Measurements from ENCODE around the gene AKAP12.

AKAP12 gene

DNA sequence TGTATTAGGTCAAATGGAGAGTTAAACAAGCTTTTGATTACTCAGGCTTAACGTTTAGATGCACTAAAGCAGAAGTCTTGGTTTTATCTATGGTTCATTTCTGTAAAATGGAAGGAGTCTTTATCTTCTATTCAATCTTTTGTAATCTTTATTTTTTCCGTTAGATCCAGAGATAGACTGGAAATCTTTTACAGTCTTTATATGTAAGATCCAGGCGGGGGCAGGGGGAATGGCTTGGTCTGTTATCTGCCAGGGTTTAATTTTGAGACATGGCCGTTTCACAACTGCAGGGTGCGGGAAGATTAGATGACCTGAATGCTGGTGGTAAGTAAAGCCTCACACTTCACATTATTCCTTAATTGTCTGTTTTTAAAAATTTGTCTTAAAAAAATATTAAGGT lies 3.7 kb downstream of the AKAP12 start:
- Histone ChIP-seq H3K27me3 (ENCODE audit: control insufficient read depth, low read length) (peaks cover 37% of the 10 kb centered on the region), H3K36me3 (ENCODE audit: control insufficient read depth, low read length) (no peaks in the 10 kb centered on the region), H3F3A (ENCODE audit: control insufficient read depth, insufficient read depth) (no peaks in the 10 kb centered on the region), H3K4me2 (ENCODE audit: low read length) (no peak overlapping the region), H3K4me1 (ENCODE audit: control insufficient read depth, low read length) (no peaks in the 10 kb centered on the region), H4K20me1 (ENCODE audit: control insufficient read depth, insufficient read depth, low read depth, low read length) (no peaks in the 10 kb centered on the region), H3K79me2 (ENCODE audit: control insufficient read depth, low read length) (no peaks in the 10 kb centered on the region), H3K27ac (ENCODE audit: low read depth, low read length) (no peak overlapping the region), H3K9me2 (replicated peaks; ENCODE audit: control insufficient read depth, low read length) (no peaks in the 10 kb centered on the region), H3K9me3 (ENCODE audit: control insufficient read depth, insufficient read depth, low read length) (no peaks in the 10 kb centered on the region), H3K4me3 (ENCODE audit: low read length) (no peak overlapping the region)
- TF ChIP-seq, protein P1, sequence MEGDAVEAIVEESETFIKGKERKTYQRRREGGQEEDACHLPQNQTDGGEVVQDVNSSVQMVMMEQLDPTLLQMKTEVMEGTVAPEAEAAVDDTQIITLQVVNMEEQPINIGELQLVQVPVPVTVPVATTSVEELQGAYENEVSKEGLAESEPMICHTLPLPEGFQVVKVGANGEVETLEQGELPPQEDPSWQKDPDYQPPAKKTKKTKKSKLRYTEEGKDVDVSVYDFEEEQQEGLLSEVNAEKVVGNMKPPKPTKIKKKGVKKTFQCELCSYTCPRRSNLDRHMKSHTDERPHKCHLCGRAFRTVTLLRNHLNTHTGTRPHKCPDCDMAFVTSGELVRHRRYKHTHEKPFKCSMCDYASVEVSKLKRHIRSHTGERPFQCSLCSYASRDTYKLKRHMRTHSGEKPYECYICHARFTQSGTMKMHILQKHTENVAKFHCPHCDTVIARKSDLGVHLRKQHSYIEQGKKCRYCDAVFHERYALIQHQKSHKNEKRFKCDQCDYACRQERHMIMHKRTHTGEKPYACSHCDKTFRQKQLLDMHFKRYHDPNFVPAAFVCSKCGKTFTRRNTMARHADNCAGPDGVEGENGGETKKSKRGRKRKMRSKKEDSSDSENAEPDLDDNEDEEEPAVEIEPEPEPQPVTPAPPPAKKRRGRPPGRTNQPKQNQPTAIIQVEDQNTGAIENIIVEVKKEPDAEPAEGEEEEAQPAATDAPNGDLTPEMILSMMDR (IDR thresholded peaks at IDR 0.05; ENCODE audit: low read depth, low read length, poor library complexity, severe bottlenecking): no peak
- no peak for TF ChIP-seq EZH2phosphoT487 (IDR thresholded peaks at IDR 0.05; ENCODE audit: borderline replicate concordance, low read length)

DNA sequence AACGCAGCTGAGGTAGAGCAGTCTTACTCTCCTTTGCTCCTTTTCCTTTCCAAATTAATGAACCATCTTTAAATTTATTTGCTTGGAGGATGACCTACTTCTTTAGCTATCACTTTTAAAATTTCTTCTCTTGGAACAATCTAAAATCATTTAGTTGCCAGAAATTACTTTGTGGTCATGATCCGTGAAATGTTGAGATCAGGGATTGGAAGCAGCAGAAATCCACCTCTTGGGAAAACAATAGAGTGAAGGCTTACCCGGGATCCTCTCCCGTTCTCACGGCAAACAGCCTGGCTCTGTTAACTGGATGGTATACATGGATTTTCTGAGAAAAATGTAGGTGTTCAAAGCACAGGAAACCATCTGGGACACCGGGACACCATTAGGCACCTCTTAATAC lies 7.7 kb downstream of the AKAP12 start:
- TF ChIP-seq, protein P1 (IDR thresholded peaks at IDR 0.05; ENCODE audit: low read depth, low read length, poor library complexity, severe bottlenecking): no peak
- TF ChIP-seq EZH2phosphoT487 (IDR thresholded peaks at IDR 0.05; ENCODE audit: borderline replicate concordance, low read length): no peak
- H3K4me2 ChIP-seq (ENCODE audit: low read length): no peak overlapping the region

DNA sequence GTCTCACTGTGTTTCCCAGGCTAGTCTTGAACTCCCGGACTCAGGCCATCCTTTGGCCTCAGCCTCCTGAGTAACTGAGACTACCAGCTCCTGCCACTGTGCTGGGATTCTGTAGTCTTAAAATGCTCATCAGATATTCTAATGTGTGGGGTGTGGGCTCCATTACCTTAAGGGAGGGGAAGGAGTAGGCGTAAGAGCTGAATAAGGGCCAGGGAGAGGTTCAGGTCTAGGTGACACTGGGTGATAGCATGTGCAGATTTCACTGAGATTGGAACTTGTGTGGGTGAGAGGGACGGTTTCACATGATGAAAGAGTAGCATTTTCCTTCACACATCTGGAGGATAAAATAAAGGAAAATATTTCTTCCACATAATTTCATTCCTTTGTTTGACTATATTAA lies 8.5 kb downstream of the AKAP12 start:
- Histone ChIP-seq H3K9me3 (ENCODE audit: control insufficient read depth, insufficient read depth, low read length) (no peaks in the 10 kb centered on the region), H3K4me3 (ENCODE audit: low read length) (no peak overlapping the region), H3K4me1 (ENCODE audit: control insufficient read depth, low read length) (no peaks in the 10 kb centered on the region), H3F3A (ENCODE audit: control insufficient read depth, insufficient read depth) (no peaks in the 10 kb centered on the region), H3K9me2 (replicated peaks; ENCODE audit: control insufficient read depth, low read length) (no peaks in the 10 kb centered on the region), H3K79me2 (ENCODE audit: control insufficient read depth, low read length) (no peaks in the 10 kb centered on the region), H3K36me3 (ENCODE audit: control insufficient read depth, low read length) (no peaks in the 10 kb centered on the region), H3K27me3 (ENCODE audit: control insufficient read depth, low read length) (peaks cover 3% of the 10 kb centered on the region; the same call in 1 of the 2 replicates), H3K27ac (ENCODE audit: low read depth, low read length) (no peak overlapping the region), H3K4me2 (ENCODE audit: low read length) (no peak overlapping the region), H4K20me1 (ENCODE audit: control insufficient read depth, insufficient read depth, low read depth, low read length) (no peaks in the 10 kb centered on the region)
- TF ChIP-seq EZH2phosphoT487 (IDR thresholded peaks at IDR 0.05; ENCODE audit: borderline replicate concordance, low read length): no peak
- TF ChIP-seq, protein P1 (IDR thresholded peaks at IDR 0.05; ENCODE audit: low read depth, low read length, poor library complexity, severe bottlenecking): no peak

More for the DNA sequence above, 7.7 kb downstream of the AKAP12 start:
- Histone ChIP-seq H3K4me1 (ENCODE audit: control insufficient read depth, low read length) (no peaks in the 10 kb centered on the region), H3K27ac (ENCODE audit: low read depth, low read length) (no peak overlapping the region), H3K4me3 (ENCODE audit: low read length) (no peak overlapping the region), H3K79me2 (ENCODE audit: control insufficient read depth, low read length) (no peaks in the 10 kb centered on the region), H3K36me3 (ENCODE audit: control insufficient read depth, low read length) (no peaks in the 10 kb centered on the region), H3F3A (ENCODE audit: control insufficient read depth, insufficient read depth) (no peaks in the 10 kb centered on the region), H3K9me2 (replicated peaks; ENCODE audit: control insufficient read depth, low read length) (no peaks in the 10 kb centered on the region), H4K20me1 (ENCODE audit: control insufficient read depth, insufficient read depth, low read depth, low read length) (no peaks in the 10 kb centered on the region), H3K27me3 (ENCODE audit: control insufficient read depth, low read length) (peaks cover 8% of the 10 kb centered on the region; the same call in 1 of the 2 replicates), H3K9me3 (ENCODE audit: control insufficient read depth, insufficient read depth, low read length) (no peaks in the 10 kb centered on the region)

Measured in DOHH2 (cell line).